GM10248 (cell line): Measurements from ENCODE around the gene PHACTR3.

ENCODE experiments used
- CTCF ChIA-PET: fragments of 300-600 bp; sonication (Branson Sonifier 250); formaldehyde crosslinking; extraction: SDS; loops from one replicate; lab custom pipeline; 2021; ENCODE audit warnings: antibody characterized with exemption; lab: Yijun Ruan, JAX
- POLR2A ChIA-PET: fragments of 350-650 bp; sonication (Branson Sonifier 250); formaldehyde crosslinking; extraction: SDS; loops from one replicate; lab custom pipeline; 2020; ENCODE audit warnings: antibody characterized with exemption; lab: Yijun Ruan, JAX
- DNase-seq: peaks from one replicate; pipeline ENCODE4 v3.0.0; 2012; ENCODE audit errors: extremely low spot score
- CTCF ChIP-seq: IDR thresholded peaks from 2 replicates; pipeline ENCODE4 v1.5.1; 2012; ENCODE audit warnings: mild to moderate bottlenecking, low read depth; ENCODE audit errors: extremely low read depth, missing control alignments, control extremely low read depth

Gene PHACTR3

GRCh38 chr20:59817406-59817805 lies 213.1 kb downstream of the PHACTR3 start:
- no peak for TF ChIP-seq CTCF
- ChIA-PET CTCF (interaction anchor here (2.1 kb wide), 1 partner anchor 10 kb away, joined by 9 read pairs; no protein-coding TSS in a partner anchor), POLR2A (no interaction called here)
- no peak for DNase-seq

GRCh38 chr20:59817846-59818615 lies 213.7 kb downstream of the PHACTR3 start:
- no peak for TF ChIP-seq CTCF
- POLR2A ChIA-PET = no interaction called here
- DNase-seq = no peak
- CTCF ChIA-PET = interaction anchor here (2.1 kb wide), 1 partner anchor 10 kb away, joined by 9 read pairs; no protein-coding TSS in a partner anchor

- DNase-seq = no peak
- ChIA-PET CTCF (interaction anchor here (1.2 kb wide), 1 partner anchor 33 kb away, joined by 3 read pairs; no protein-coding TSS in a partner anchor), POLR2A (no interaction called here)
- TF ChIP-seq CTCF = no peak
Measured at GRCh38 chr20:59818911-59819310, 214.6 kb downstream of the PHACTR3 start.

GRCh38 chr20:59819496-59820203 lies 215.3 kb downstream of the PHACTR3 start:
- no peak for DNase-seq
- ChIA-PET POLR2A (no interaction called here), CTCF (interaction anchor here (1.0 to 1.2 kb wide), 2 partner anchors 16 to 32 kb away, joined by 3 read pairs; no protein-coding TSS in a partner anchor)
- TF ChIP-seq CTCF = no peak

GRCh38 chr20:59820204-59821041 lies 216.1 kb downstream of the PHACTR3 start:
- CTCF ChIA-PET = interaction anchor here (0.8 to 1.0 kb wide), 2 partner anchors 16 to 55 kb away, joined by 3 read pairs; no protein-coding TSS in a partner anchor
- POLR2A ChIA-PET = no interaction called here
- no peak for TF ChIP-seq CTCF
- DNase-seq = no peak

- DNase-seq = peak; percentile 2
- CTCF ChIA-PET = interaction anchor here (0.8 kb wide), 1 partner anchor 55 kb away, joined by 3 read pairs; no protein-coding TSS in a partner anchor
Measured at GRCh38 chr20:59821201-59821600, 216.9 kb downstream of the PHACTR3 start.

More at GRCh38 chr20:59821201-59821600, 216.9 kb downstream of the PHACTR3 start:
- POLR2A ChIA-PET = no interaction called here
- TF ChIP-seq CTCF = no peak
